ENCODE measurements around the gene RDH5.

DNA sequence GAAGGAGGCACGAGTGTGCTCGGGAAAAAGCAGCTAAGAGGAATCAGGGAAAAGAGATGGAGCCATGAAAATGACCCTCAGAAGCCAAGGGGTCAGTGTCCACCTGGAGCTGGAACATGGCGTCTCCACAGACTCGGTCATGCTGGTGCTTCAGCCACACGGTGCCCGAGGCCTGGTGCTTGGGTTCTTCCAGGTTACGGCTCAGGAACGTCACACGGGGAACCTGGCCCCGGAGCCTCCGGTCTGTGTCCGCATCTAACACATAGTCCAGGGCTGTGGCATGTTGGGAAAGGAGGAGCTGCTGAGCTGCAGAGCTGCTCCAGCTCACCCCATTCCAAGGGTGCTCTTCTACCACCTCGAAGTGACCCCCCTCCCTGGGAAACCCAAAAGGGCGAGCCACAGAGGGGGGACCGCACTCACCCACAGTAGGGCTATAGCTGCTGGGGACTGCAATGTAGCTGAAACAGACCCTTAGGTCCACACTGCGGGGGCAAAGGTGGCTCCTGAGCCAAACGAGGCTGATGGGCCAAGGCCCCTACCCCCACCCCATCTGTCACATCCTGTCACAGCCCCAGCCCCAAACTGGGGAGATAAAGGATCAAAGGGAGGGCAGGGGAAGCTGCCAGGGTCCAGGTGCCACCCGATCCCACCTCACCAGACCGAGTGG lies 23.3 kb upstream of the RDH5 start:
- no peak for TF ChIP-seq CTCF (conservative IDR thresholded peaks at IDR 0.05)
- TF ChIP-seq ZFX (IDR thresholded peaks at IDR 0.05): no peak

Data from C4-2B (cell line).